Measurements from ENCODE around the gene EFCAB12. TPM values are rescaled to one million over a fixed set of nuclear protein-coding genes. Genes with fewer than 3 reads are reported as not detected.

The EFCAB12 gene
- total and polyA plus RNA-seq, 2 of the 13 experiments (the other 11 are each of a cell fraction or from before 2014, with no cell fraction given), result 0.31 to 2.4 TPM

DNA sequence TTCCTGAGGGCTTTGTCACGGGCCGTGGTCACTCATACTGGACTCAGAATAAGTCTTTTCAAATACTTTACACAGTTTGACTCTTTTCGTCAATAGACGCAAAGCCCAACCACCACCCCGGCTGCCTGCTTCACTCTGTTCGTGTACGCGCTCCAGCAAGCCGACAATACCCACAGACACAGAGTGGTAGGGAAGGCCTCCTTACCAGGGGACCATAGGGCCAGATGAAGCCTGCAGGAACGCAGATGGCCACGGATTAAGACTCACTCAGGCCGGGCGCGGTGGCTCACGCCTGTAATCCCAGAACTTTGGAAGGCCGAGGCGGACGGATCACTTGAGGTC, 29.7 kb downstream of the EFCAB12 start:
- POLR2A ChIA-PET, result interaction anchor here (2.2 to 2.9 kb wide), 2 partner anchors 15 to 41 kb away, joined by 9 to 23 read pairs; partner anchors contain the start of genes IFT122 and MBD4
- H3K4me2 ChIP-seq (ENCODE audit: low read depth, low read length), result peak overlapping the region; percentile 88
- intact Hi-C loops (cut with micrococcal nuclease; ENCODE audit: unreplicated experiment), result loop anchor here (1.0 kb wide), 1 partner anchor 15 kb away; no protein-coding TSS in a partner anchor
- H3K36me3 ChIP-seq (replicated peaks in 1 of 2; ENCODE audit: control insufficient read depth in 1 of 2, insufficient read depth in 2 of 2, low read length in 2 of 2), result peaks cover 0 to 15% of the 10 kb centered on the region in 2 experiments; a peak in 2 of 5 replicates
- in situ Hi-C loops (cut with HindIII; ENCODE audit: extremely low pct_ligation_motif_present, low pct_unique_long_range_greater_than_20kb), result no loop called here
- peak; percentile 46 for ATAC-seq
- no peaks in the 10 kb centered on the region; a peak in 1 of 5 replicates for H3K27me3 ChIP-seq (ENCODE audit: control insufficient read depth in 1 of 2, insufficient read depth in 2 of 2, low read length in 2 of 2)
- H2AFZ ChIP-seq (ENCODE audit: low read length), result no peak overlapping the region
- peaks cover 46% of the 10 kb centered on the region for H3K79me2 ChIP-seq (ENCODE audit: insufficient read depth, low read length)
- CTCF ChIA-PET (ENCODE audit: low intra/inter-chr PET ratio, low total read pairs), result no interaction called here
- H3K4me3 ChIP-seq (replicated peaks in 1 of 3; ENCODE audit: insufficient read depth in 1 of 3, low read depth in 2 of 3, low read length in 3 of 3), result peak overlapping the region; percentile 61 to 86 (median 85)
- H4K20me1 ChIP-seq (ENCODE audit: insufficient read depth, low read length), result peaks cover 3% of the 10 kb centered on the region; the same call in 1 of the 2 replicates
- peak overlapping the region; percentile 87 for H3K27ac ChIP-seq (ENCODE audit: extremely low read length, insufficient read depth, low read length)
- peaks cover 80% of the 10 kb centered on the region for H3K4me1 ChIP-seq (ENCODE audit: insufficient read depth, low read length)
- H3K9me3 ChIP-seq (ENCODE audit: low read length), result no peaks in the 10 kb centered on the region
- no peak for DNase-seq (ENCODE audit: low spot score)
- FAIRE-seq, result no peak
- H3K9ac ChIP-seq (ENCODE audit: insufficient read depth, low read depth, low read length), result peak overlapping the region; percentile 88
- 0% methylated on average over 16 of the region's 18 CpGs for WGBS (ENCODE audit: low lambda C conversion rate)
- BruUV-seq (replicated peaks), result no TSS peak
- TF ChIP-seq ZNF441 (CRISPR knock-in tag; IDR thresholded peaks at IDR 0.05; ENCODE audit: borderline replicate concordance) (no peak), ZNF605 (CRISPR knock-in tag; IDR thresholded peaks at IDR 0.05) (0 out of 2 replicates have a peak, but pooled peaks have one; percentile 34), MTF2 (CRISPR knock-in tag; IDR thresholded peaks at IDR 0.05; ENCODE audit: borderline replicate concordance) (no peak), IRX3 (CRISPR knock-in tag; IDR thresholded peaks at IDR 0.05; ENCODE audit: borderline replicate concordance, low read depth) (no peak), SNRNP70 (IDR thresholded peaks at IDR 0.05; ENCODE audit: low read depth, low read length) (no peak), CBX1 (IDR thresholded peaks at IDR 0.05; ENCODE audit: low read depth) (no peak), ZNF768 (CRISPR knock-in tag; IDR thresholded peaks at IDR 0.05) (peak; percentile 14; the same call in 1 of the 2 replicates), ZNF850 (CRISPR knock-in tag; conservative IDR thresholded peaks at IDR 0.05) (no peak), SMAD1 (CRISPR knock-in tag; IDR thresholded peaks at IDR 0.05; ENCODE audit: borderline replicate concordance, low read depth) (no peak), MYC (CRISPR knock-in tag; IDR thresholded peaks at IDR 0.05; ENCODE audit: borderline replicate concordance) (peak; percentile 47; the same call in 1 of the 2 replicates)
- TF ChIP-seq, protein P1, sequence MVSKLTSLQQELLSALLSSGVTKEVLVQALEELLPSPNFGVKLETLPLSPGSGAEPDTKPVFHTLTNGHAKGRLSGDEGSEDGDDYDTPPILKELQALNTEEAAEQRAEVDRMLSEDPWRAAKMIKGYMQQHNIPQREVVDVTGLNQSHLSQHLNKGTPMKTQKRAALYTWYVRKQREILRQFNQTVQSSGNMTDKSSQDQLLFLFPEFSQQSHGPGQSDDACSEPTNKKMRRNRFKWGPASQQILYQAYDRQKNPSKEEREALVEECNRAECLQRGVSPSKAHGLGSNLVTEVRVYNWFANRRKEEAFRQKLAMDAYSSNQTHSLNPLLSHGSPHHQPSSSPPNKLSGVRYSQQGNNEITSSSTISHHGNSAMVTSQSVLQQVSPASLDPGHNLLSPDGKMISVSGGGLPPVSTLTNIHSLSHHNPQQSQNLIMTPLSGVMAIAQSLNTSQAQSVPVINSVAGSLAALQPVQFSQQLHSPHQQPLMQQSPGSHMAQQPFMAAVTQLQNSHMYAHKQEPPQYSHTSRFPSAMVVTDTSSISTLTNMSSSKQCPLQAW (CRISPR knock-in tag; IDR thresholded peaks at IDR 0.05), result no peak
- TF ChIP-seq, protein P2, sequence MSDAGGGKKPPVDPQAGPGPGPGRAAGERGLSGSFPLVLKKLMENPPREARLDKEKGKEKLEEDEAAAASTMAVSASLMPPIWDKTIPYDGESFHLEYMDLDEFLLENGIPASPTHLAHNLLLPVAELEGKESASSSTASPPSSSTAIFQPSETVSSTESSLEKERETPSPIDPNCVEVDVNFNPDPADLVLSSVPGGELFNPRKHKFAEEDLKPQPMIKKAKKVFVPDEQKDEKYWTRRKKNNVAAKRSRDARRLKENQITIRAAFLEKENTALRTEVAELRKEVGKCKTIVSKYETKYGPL (CRISPR knock-in tag; IDR thresholded peaks at IDR 0.05), result no peak
- TF ChIP-seq, protein P3, sequence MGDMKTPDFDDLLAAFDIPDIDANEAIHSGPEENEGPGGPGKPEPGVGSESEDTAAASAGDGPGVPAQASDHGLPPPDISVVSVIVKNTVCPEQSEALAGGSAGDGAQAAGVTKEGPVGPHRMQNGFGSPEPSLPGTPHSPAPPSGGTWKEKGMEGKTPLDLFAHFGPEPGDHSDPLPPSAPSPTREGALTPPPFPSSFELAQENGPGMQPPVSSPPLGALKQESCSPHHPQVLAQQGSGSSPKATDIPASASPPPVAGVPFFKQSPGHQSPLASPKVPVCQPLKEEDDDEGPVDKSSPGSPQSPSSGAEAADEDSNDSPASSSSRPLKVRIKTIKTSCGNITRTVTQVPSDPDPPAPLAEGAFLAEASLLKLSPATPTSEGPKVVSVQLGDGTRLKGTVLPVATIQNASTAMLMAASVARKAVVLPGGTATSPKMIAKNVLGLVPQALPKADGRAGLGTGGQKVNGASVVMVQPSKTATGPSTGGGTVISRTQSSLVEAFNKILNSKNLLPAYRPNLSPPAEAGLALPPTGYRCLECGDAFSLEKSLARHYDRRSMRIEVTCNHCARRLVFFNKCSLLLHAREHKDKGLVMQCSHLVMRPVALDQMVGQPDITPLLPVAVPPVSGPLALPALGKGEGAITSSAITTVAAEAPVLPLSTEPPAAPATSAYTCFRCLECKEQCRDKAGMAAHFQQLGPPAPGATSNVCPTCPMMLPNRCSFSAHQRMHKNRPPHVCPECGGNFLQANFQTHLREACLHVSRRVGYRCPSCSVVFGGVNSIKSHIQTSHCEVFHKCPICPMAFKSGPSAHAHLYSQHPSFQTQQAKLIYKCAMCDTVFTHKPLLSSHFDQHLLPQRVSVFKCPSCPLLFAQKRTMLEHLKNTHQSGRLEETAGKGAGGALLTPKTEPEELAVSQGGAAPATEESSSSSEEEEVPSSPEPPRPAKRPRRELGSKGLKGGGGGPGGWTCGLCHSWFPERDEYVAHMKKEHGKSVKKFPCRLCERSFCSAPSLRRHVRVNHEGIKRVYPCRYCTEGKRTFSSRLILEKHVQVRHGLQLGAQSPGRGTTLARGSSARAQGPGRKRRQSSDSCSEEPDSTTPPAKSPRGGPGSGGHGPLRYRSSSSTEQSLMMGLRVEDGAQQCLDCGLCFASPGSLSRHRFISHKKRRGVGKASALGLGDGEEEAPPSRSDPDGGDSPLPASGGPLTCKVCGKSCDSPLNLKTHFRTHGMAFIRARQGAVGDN (CRISPR knock-in tag; IDR thresholded peaks at IDR 0.05), result peak; percentile 64; the same call in 1 of the 2 replicates
- TF ChIP-seq, protein P4, sequence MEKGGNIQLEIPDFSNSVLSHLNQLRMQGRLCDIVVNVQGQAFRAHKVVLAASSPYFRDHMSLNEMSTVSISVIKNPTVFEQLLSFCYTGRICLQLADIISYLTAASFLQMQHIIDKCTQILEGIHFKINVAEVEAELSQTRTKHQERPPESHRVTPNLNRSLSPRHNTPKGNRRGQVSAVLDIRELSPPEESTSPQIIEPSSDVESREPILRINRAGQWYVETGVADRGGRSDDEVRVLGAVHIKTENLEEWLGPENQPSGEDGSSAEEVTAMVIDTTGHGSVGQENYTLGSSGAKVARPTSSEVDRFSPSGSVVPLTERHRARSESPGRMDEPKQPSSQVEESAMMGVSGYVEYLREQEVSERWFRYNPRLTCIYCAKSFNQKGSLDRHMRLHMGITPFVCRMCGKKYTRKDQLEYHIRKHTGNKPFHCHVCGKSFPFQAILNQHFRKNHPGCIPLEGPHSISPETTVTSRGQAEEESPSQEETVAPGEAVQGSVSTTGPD (CRISPR knock-in tag; IDR thresholded peaks at IDR 0.05), result 0 out of 2 replicates have a peak, but pooled peaks have one; percentile 29

Measured in HepG2 (cell line).